DOHH2 (cell line): ENCODE measurements around the gene PODXL.

ENCODE experiments used
- EZH2phosphoT487 ChIP-seq: fragments of 200-600 bp; sonication (generic); IDR thresholded peaks from 2 replicates; pipeline ENCODE4 v1.6.1; 2017; ENCODE audit warnings: borderline replicate concordance, mild to moderate bottlenecking, antibody characterized with exemption, low read length, moderate library complexity, mixed read lengths
- TF ChIP-seq, protein P1 (sequence below): fragments of 200-600 bp; sonication (generic); IDR thresholded peaks from one replicate; pipeline ENCODE4 v1.5.1; 2014; ENCODE audit warnings: antibody characterized with exemption, mild to moderate bottlenecking, low read depth, low read length; ENCODE audit not compliant: poor library complexity, severe bottlenecking

GRCh38 chr7:131466735-131467365 lies 89.6 kb downstream of the PODXL start:
- TF ChIP-seq, protein P1, sequence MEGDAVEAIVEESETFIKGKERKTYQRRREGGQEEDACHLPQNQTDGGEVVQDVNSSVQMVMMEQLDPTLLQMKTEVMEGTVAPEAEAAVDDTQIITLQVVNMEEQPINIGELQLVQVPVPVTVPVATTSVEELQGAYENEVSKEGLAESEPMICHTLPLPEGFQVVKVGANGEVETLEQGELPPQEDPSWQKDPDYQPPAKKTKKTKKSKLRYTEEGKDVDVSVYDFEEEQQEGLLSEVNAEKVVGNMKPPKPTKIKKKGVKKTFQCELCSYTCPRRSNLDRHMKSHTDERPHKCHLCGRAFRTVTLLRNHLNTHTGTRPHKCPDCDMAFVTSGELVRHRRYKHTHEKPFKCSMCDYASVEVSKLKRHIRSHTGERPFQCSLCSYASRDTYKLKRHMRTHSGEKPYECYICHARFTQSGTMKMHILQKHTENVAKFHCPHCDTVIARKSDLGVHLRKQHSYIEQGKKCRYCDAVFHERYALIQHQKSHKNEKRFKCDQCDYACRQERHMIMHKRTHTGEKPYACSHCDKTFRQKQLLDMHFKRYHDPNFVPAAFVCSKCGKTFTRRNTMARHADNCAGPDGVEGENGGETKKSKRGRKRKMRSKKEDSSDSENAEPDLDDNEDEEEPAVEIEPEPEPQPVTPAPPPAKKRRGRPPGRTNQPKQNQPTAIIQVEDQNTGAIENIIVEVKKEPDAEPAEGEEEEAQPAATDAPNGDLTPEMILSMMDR = no peak
- no peak for TF ChIP-seq EZH2phosphoT487
